ENCODE measurements around the gene ULK1. TPM values are rescaled to one million over a fixed set of nuclear protein-coding genes. Genes with fewer than 3 reads are reported as not detected.

The ULK1 gene
- total and polyA plus RNA-seq, 2 of the 13 experiments (the other 11 are each of a cell fraction or from before 2014, with no cell fraction given), result 2.8 to 10.1 TPM

GRCh38 chr12:131949431-131950181, 55.2 kb downstream of the ULK1 start, which contains the start of gene EP400 (continued):
- TF ChIP-seq ARID3A (IDR thresholded peaks at IDR 0.05; ENCODE audit: low read depth, low read length) (no peak), ARID5B (CRISPR knock-in tag; IDR thresholded peaks at IDR 0.05) (no peak), ZNF292 (CRISPR knock-in tag; IDR thresholded peaks at IDR 0.05; ENCODE audit: borderline replicate concordance, low read depth) (no peak), HIVEP1 (CRISPR knock-in tag; IDR thresholded peaks at IDR 0.05) (no peak), ZNF556 (CRISPR knock-in tag; IDR thresholded peaks at IDR 0.05; ENCODE audit: borderline replicate concordance) (peak; percentile 74; the same call in 1 of the 2 replicates), SIN3B (IDR thresholded peaks at IDR 0.05; ENCODE audit: low read length) (no peak), BCL6 (CRISPR knock-in tag; IDR thresholded peaks at IDR 0.05) (no peak), SALL1 (CRISPR knock-in tag; IDR thresholded peaks at IDR 0.05) (peak; percentile 42; the same call in 1 of the 2 replicates), MYC (CRISPR knock-in tag; IDR thresholded peaks at IDR 0.05; ENCODE audit: borderline replicate concordance) (no peak; the same call in 1 of the 2 replicates), SYNCRIP (IDR thresholded peaks at IDR 0.05; ENCODE audit: insufficient read depth, low read depth, low read length) (no peak), TFDP2 (CRISPR knock-in tag; IDR thresholded peaks at IDR 0.05) (peak; percentile 74), ZNF607 (CRISPR knock-in tag; IDR thresholded peaks at IDR 0.05; ENCODE audit: borderline replicate concordance) (peak; percentile 86; the same call in 1 of the 2 replicates), FLYWCH1 (CRISPR knock-in tag; IDR thresholded peaks at IDR 0.05) (0 out of 2 replicates have a peak, but pooled peaks have one; percentile 24), ZMAT3 (CRISPR knock-in tag; conservative IDR thresholded peaks at IDR 0.05) (no peak), AHDC1 (CRISPR knock-in tag; IDR thresholded peaks at IDR 0.05; ENCODE audit: borderline replicate concordance) (no peak)

Measured in HepG2 (cell line).